ENCODE data around the gene SMARCAL1. TPM values are rescaled to one million over a fixed set of nuclear protein-coding genes. Genes with fewer than 3 reads are reported as not detected.

Gene SMARCAL1
- total RNA-seq, 2 donors from 2014 or later = 12.1 to 16.0 TPM

- Histone ChIP-seq H3K9me3 (no peaks in the 10 kb centered on the region), H3K4me3 (no peak overlapping the region), H3K27ac (no peak overlapping the region), H3K27me3 (no peaks in the 10 kb centered on the region), H3K4me1 (no peaks in the 10 kb centered on the region), H3K36me3 (peaks cover 44% of the 10 kb centered on the region)
- no peak for DNase-seq (ENCODE audit: low spot score)
- no peak for TF ChIP-seq CTCF (IDR thresholded peaks at IDR 0.05)
These were observed 67.9 kb downstream of the SMARCAL1 start for GRCh38 chr2:216480221-216480620.

- TF ChIP-seq CTCF (IDR thresholded peaks at IDR 0.05) = no peak
- DNase-seq (ENCODE audit: low spot score) = no peak
- H3K9me3 ChIP-seq = no peaks in the 10 kb centered on the region
- no peak overlapping the region for H3K27ac ChIP-seq
- no peaks in the 10 kb centered on the region for H3K27me3 ChIP-seq
- H3K4me3 ChIP-seq = no peak overlapping the region
- no peaks in the 10 kb centered on the region for H3K4me1 ChIP-seq
- peaks cover 29% of the 10 kb centered on the region for H3K36me3 ChIP-seq
These were observed 70.4 kb downstream of the SMARCAL1 start for GRCh38 chr2:216482640-216483039.

- Histone ChIP-seq H3K27me3 (no peaks in the 10 kb centered on the region), H3K27ac (no peak overlapping the region), H3K4me1 (no peaks in the 10 kb centered on the region), H3K4me3 (no peak overlapping the region), H3K36me3 (peaks cover 12% of the 10 kb centered on the region), H3K9me3 (no peaks in the 10 kb centered on the region)
- no peak for TF ChIP-seq CTCF (IDR thresholded peaks at IDR 0.05)
- no peak for DNase-seq (ENCODE audit: low spot score)
These were observed 73.0 kb downstream of the SMARCAL1 start for GRCh38 chr2:216485237-216485636.

- TF ChIP-seq CTCF (IDR thresholded peaks at IDR 0.05) = no peak
- no peaks in the 10 kb centered on the region for H3K4me1 ChIP-seq
- no peak overlapping the region for H3K27ac ChIP-seq
- no peak overlapping the region for H3K4me3 ChIP-seq
- no peaks in the 10 kb centered on the region for H3K27me3 ChIP-seq
- no peaks in the 10 kb centered on the region for H3K9me3 ChIP-seq
- no peak for DNase-seq (ENCODE audit: low spot score)
- H3K36me3 ChIP-seq = peaks cover 12% of the 10 kb centered on the region
These were observed 73.5 kb downstream of the SMARCAL1 start for GRCh38 chr2:216485745-216486144.

GRCh38 chr2:216486271-216486670 is 74.0 kb downstream of the SMARCAL1 start:
- DNase-seq (ENCODE audit: low spot score) = no peak
- Histone ChIP-seq H3K27me3 (no peaks in the 10 kb centered on the region), H3K4me3 (no peak overlapping the region), H3K27ac (no peak overlapping the region), H3K9me3 (no peaks in the 10 kb centered on the region), H3K36me3 (peaks cover 12% of the 10 kb centered on the region), H3K4me1 (no peaks in the 10 kb centered on the region)
- no peak for TF ChIP-seq CTCF (IDR thresholded peaks at IDR 0.05)

- no peaks in the 10 kb centered on the region for H3K4me1 ChIP-seq
- H3K27ac ChIP-seq = no peak overlapping the region
- H3K4me3 ChIP-seq = no peak overlapping the region
- H3K27me3 ChIP-seq = no peaks in the 10 kb centered on the region
- peaks cover 12% of the 10 kb centered on the region for H3K36me3 ChIP-seq
- H3K9me3 ChIP-seq = no peaks in the 10 kb centered on the region
- TF ChIP-seq CTCF (IDR thresholded peaks at IDR 0.05) = no peak
- DNase-seq (ENCODE audit: low spot score) = no peak
These were observed 74.4 kb downstream of the SMARCAL1 start for GRCh38 chr2:216486708-216487107.

All from right atrium auricular region (tissue), 2 donors.